ENCODE measurements around the gene SNAI1.

- TF ChIP-seq CTCF (IDR thresholded peaks at IDR 0.05) (no peak), EP300 (IDR thresholded peaks at IDR 0.05) (no peak)
These were observed 36.9 kb upstream of the SNAI1 start for GRCh38 chr20:49945701-49946477.
